Astrocyte of the cerebellum (primary cell): ENCODE results near the gene ADCY6.

ENCODE experiments used
- DNase-seq: peaks from one replicate; pipeline ENCODE4 v3.0.0-alpha.2; 2011; ENCODE audit warnings: low read depth
- H3K4me3 ChIP-seq: 2 replicates; pipeline ENCODE4 v1.5.1; 2011; ENCODE audit warnings: mild to moderate bottlenecking, low read depth, low read length, moderate library complexity
- CTCF ChIP-seq: IDR thresholded peaks from 2 replicates; pipeline ENCODE4 v1.5.1; 2012; ENCODE audit warnings: low read length, low read depth, moderate library complexity, mild to moderate bottlenecking; ENCODE audit errors: missing control alignments
- in situ Hi-C: cut with HindIII; loops from 2 replicates; pipeline ENCODE4 v1.10.0; 2017; ENCODE audit warnings: low sequenced_read_pairs

The ADCY6 gene

GRCh38 chr12:48780381-48781025 is 8.4 kb downstream of the ADCY6 start:
- H3K4me3 ChIP-seq = no peak overlapping the region
- in situ Hi-C loops = no loop called here
- no peak for TF ChIP-seq CTCF
- DNase-seq = no peak

- in situ Hi-C loops = no loop called here
- no peak overlapping the region for H3K4me3 ChIP-seq
- TF ChIP-seq CTCF = no peak
- DNase-seq = peak; percentile 34
These were observed 9.0 kb downstream of the ADCY6 start for GRCh38 chr12:48779869-48780268.

- no peak for TF ChIP-seq CTCF
- no peak overlapping the region for H3K4me3 ChIP-seq
- no peak for DNase-seq
- in situ Hi-C loops = no loop called here
These were observed 11.1 kb downstream of the ADCY6 start for GRCh38 chr12:48777501-48778400.

- H3K4me3 ChIP-seq = no peak overlapping the region
- in situ Hi-C loops = no loop called here
- DNase-seq = no peak
- TF ChIP-seq CTCF = no peak
These were observed 11.9 kb downstream of the ADCY6 start for GRCh38 chr12:48776956-48777355.

GRCh38 chr12:48775991-48776649 is 12.8 kb downstream of the ADCY6 start:
- no peak for TF ChIP-seq CTCF
- in situ Hi-C loops = no loop called here
- no peak for DNase-seq
- H3K4me3 ChIP-seq = no peak overlapping the region

- no peak for DNase-seq
- no peak for TF ChIP-seq CTCF
- no peak overlapping the region for H3K4me3 ChIP-seq
- in situ Hi-C loops = no loop called here
These were observed 13.6 kb downstream of the ADCY6 start for GRCh38 chr12:48775299-48775698.
